HG03469 (cell line): ENCODE data around the gene FXYD3.

Experiments used
- ATAC-seq: cut with Tn5 transposase; IDR thresholded peaks from one replicate; pipeline ENCODE4 v1.9.1; 2021; ENCODE audit warnings: mild to moderate bottlenecking, moderate library complexity, moderate number of reproducible peaks; ENCODE audit not compliant: unreplicated experiment

The FXYD3 gene

GRCh38 chr19:35157431-35157830, 41.8 kb downstream of the FXYD3 start:
- ATAC-seq, result no peak

DNA sequence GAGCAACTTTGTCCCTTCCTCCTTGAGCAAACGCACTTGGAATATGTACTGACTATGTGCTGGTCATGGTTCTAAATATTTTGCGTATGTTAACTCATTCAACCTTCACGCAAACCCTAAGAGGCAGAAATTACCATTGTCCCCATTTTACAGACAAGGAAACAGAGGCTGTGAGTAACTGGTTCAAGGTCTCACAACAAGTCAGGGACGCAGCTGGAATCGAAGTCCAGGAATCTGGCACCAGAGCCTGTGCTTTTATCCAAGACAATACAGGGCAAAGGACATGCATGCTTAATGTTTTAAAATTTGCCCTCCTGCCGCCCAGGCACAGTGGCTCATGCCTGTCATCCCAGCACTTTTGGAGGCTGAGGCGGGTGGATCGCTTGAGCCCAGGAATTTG, 44.0 kb downstream of the FXYD3 start:
- no peak for ATAC-seq

DNA sequence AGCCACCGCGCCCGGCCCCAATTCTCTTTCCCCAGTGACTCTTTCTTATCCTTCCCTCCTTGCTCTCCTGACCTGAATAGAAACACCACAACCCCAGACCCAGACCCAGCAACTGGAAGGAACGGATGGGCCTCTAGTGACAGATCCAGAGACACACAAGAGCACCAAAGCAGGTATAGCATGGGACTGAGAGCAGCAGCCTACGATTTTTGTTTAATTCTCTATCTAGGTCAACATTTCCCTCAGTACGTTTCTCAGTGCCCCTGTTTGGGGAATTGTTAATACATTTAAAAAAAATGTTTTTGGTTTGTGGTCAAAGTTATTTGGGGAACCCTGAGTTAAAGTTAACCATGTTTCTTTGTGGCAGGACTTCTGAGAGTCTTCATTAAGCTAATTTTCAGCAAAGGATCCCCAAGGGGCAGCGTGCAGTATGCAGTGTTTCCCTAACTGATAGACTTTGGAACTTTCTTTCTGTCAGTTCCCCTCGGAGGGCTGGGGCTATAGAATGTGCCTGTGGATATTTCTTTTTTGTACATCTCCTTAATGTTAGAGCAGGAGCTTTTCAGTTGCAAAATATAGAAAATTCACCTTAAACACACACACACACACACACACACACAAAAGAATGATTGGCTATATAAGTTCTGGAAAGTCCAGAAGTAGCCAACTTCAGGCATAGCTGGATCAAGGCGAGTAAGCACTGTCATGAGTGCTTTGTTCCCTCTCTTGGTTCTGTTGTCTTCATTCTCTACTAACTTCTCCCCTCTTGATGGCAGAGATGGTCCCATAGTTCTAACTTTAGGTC, 45.2 kb downstream of the FXYD3 start:
- no peak for ATAC-seq

- ATAC-seq, result no peak
These were observed 45.8 kb downstream of the FXYD3 start for GRCh38 chr19:35161434-35161743.

GRCh38 chr19:35162471-35163326, 47.1 kb downstream of the FXYD3 start:
- ATAC-seq, result no peak

DNA sequence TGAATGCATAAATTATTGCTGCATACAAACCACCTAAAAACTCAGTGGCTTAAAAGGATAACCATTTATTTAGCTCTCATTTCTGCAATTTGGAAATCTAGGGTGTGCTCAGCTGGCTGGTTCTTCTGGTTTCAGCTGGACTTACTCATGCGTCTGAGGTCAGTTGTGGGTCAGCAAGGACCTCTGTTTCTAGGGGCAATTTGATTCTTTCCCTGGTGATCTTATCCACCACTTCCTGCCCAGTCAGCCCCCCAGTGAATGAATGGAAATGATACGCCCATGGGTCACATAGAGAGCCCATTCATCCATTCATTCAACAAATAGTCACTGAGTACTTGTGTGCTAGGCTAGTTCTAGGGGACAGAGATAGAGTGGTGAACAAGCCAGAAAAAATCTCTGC, 48.8 kb downstream of the FXYD3 start:
- ATAC-seq, result no peak

- no peak for ATAC-seq
These were observed 49.8 kb downstream of the FXYD3 start for GRCh38 chr19:35165200-35166058.

GRCh38 chr19:35166100-35167063, 50.8 kb downstream of the FXYD3 start:
- no peak for ATAC-seq

GRCh38 chr19:35167251-35168119, 51.9 kb downstream of the FXYD3 start:
- ATAC-seq, result no peak

DNA sequence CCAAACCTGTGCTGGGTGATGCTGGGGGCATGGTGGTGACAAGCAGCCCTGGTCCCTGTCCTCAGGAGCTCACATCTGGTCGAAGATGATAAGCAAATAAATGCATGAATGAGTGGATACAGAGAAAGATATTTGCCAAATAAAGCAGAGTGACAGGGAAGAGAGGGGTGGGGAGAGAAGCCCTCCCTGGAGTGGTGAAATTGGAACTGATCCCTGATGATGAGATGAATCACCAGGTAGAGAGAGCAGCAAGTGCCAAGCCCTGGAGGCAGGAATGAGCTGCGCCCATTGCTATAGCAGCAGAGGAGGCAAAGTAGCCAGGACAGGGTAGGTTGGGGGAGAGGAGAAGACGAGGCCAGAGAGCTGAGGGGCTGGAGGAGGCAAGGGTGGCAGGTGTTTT, 52.6 kb downstream of the FXYD3 start:
- no peak for ATAC-seq

- ATAC-seq, result no peak
These were observed 53.8 kb downstream of the FXYD3 start for GRCh38 chr19:35169221-35169995.

GRCh38 chr19:35170359-35171061, 54.9 kb downstream of the FXYD3 start:
- ATAC-seq, result no peak

- ATAC-seq, result no peak
These were observed 56.1 kb downstream of the FXYD3 start for GRCh38 chr19:35171730-35172129.
